HG02943 (cell line): ENCODE data around the gene CSRNP3.
A peak's percentile ranks its signal among the peaks of the same experiment; 100 is the strongest.
"Not testable (repeated sequence)": the region's sequence is repeated elsewhere in the genome, so short reads cannot be mapped to it uniquely, and the experiment has no call there.

Experiments
- ATAC-seq: cut with Tn5 transposase; IDR thresholded peaks from one replicate; pipeline ENCODE4 v1.9.1; 2021; ENCODE audit warnings: mild to moderate bottlenecking, low read depth, moderate library complexity; ENCODE audit not compliant: unreplicated experiment

Gene CSRNP3

DNA sequence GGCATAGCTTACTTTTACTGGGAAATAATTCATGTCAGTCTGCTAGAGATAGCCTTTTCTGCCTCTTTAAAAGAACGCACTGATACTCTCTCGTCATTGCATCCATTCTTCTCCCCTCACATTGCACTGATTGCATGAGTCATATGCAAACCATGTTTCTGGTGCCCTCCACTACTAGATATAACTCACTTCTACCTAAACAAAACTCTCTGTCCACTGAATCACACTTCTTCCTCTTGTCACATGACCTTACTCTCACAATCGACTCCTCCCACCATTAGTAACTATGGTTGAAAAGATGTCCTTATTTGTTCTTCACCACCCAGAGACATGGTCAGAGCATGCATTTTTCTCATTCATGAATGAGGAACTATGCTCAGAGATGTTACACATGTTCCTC is 158.0 kb downstream of the CSRNP3 start:
- no peak for ATAC-seq

DNA sequence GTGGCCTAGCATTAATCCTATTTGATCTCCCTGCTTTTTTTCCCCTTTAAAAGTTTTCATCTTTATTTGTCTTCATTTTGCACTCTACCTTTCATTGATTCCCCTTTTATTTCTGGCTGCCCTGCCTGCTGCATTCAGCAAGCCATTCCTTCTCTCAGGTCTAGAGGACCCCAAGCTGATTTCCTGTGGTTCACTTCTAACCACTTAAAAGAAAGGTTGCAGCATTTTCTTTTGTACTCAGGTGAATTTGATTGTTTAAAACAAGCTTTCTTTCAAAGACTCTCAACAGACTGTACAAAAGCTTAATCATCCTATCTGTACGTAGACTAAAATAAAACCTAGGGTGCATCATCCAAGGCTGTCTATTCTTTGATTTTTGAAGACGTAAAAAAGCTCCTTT is 160.3 kb downstream of the CSRNP3 start:
- ATAC-seq = no peak

DNA sequence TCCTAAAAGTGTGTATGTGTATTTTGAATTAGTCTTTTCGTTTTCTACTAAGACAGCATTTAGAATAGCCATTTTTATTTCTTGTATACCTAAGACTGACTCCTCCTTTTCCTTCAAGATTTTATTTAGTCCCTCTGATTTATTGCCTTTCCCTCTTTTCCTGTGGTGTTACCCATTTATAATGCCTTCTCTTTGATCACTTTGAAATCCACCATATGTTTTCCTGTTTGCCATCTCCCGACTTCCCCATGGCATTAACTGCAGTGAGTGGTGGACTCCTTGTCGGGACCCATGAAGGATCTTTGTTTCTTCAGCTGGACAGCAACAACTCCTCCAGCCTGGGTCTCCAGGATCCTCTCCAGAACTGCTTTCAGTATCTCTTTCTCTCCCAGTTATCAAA is 160.7 kb downstream of the CSRNP3 start:
- no peak for ATAC-seq

DNA sequence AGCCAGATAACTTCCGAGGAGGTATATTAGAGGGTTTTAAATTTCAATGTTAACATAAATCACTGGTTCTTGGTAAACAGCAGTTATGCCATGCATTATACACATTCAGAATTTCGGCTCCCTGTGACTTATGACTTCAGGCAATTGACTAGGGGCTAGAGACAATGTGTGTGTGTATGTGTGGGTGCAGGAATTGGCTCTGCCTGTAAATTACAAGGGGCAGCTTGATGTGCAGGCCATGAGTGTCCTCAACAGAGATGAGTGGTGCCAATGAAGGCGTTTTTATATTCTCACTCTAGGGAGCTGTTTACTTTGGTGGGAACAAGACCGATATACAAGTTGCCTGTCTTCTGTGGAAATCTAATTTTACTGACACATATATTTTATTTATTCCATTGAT is 161.6 kb downstream of the CSRNP3 start:
- no peak for ATAC-seq

DNA sequence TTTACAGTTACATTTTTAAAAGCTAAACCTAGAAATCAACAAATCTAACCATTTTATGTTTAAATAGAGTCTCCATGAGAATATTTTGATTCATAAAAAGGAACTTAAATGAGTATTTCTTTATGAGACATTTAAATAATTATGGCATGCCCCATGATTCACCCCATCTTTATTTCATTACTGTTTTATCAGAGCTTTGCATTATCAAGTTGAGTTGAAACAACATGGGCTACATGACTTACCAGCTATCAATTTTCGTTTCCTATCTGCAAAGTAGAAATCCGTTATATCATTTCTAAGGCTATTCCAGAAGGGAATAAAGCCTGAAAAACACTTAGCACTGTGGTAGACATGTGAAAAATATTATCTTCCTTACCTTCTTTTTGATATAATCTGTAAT is 163.1 kb downstream of the CSRNP3 start:
- no peak for ATAC-seq

DNA sequence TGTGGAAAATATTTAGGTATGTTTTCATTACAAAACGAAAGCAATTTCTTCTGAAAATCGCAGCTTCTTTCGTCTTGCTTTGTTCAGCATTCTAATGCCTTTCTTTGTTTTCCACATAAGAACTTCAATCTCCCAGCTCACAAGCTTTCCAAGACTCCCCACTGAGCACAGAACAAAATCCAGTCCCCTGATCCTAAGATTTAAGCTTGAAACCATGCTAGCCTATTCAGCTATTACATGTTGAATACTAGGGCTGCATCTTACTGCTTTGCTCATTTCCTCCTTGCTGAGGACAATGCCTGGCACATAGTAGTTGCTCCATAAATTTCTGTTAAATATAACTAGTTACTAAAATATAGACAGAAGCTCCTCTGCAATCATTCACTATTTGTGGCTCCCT is 163.9 kb downstream of the CSRNP3 start:
- no peak for ATAC-seq

DNA sequence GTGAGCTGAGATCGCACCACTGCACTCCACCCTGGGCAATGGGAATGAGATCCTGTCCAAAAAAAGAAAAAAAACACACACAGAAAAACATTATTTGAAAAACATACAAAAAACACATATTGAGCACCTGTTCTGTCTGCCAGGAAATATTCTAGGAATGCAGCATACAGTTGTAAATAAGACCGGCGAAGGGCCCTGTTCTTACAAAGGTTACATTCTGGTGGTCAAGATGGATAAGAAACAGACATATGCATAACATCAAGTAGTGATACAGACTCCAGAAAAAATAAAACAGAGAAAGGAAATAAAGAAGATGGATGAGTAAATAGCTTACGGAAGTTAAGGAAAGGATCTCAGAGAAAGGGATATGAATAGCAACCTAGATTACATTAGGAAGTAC is 164.8 kb downstream of the CSRNP3 start:
- no peak for ATAC-seq

DNA sequence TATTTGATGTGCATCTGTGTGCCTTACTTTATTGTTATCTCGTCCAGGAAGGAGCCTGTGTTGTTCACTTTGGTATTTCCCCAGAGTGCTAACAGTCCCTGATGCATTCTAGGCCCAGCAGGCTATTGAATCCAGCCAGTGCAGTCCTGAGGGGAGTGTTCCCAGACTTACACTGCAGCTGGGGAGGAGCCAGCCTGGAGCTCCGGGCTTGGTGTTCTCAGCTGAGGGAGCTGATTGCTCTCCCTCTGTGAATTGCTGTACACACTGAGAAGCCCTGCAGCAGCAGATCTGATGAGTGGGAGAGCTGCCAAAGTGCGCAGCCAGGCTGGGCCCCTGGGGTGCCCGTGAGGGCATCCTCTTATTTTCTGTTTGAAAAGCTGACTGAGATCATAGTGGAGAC is 165.4 kb downstream of the CSRNP3 start:
- no peak for ATAC-seq

DNA sequence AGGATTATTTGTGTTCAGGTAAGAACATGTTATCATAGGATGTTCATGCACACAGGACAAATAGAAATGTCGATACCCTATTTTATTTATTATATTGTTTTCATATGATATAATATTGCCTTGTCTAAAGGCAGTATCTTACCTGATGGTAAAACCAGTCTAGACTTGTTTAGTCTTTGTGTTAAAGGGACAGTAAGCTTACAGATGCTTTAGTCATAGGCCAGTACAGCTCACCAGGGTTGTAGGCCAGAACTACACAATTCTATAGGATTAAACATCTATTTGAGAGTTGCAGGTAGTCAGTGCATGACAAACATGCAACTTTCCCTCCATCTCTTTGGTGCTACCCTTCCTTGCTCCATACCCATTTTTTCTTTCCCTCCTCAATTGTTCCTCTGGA is 166.0 kb downstream of the CSRNP3 start:
- no peak for ATAC-seq

DNA sequence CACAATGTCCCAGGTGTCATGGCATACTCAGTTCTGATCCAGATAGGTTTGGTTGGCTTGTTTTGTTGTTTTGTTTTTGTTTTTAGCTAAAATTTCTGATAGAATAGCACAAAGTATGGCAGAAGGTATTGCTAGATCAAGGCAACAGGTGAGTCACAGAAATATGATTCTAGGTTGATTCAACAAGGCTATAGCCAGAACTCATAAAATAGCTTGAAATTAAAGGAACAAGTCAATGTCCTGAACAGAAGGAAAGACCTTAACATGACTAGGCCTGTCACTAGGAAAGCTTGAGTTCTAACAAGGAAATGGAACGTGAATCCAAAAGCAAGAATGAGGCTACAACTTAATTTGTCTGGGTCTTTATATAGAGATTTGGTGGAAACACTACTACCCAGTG is 167.5 kb downstream of the CSRNP3 start:
- no peak for ATAC-seq

DNA sequence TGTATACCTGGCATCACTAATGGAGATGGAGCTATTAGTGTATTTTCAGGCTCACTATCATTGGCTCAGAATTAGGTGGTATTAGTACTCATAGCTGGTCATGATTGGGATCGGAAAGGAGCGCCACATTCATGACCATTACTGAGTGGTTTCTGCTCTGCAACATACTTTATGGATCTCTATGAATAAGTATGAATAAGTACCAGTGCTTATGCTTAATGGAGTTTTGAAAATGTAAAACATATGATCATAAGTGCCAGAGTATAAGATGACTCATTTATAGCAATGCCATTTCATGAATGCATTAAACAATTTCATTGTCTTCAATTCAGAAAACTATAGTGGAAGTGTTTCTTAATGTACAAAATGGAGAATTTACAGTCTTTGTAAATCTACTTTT is 167.9 kb downstream of the CSRNP3 start:
- ATAC-seq = no peak

DNA sequence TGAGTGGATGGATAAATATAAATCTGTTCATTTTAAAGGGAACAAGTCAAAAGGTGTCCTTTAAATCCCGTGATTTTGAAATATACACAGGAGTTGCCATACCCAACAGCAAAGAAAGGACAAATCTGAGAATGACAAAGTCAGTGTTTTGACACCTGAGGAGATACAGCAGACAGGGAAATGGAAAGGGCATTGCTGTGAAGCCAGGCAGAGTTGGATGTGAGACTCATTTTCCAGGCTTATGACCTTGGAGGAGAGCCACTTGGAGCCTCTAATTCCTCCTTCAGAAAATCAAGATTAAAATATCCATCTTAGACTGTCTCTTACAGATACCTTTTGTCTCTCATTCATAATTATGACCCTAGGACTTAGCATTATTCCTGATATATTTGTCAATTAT is 170.0 kb downstream of the CSRNP3 start:
- ATAC-seq = no peak

DNA sequence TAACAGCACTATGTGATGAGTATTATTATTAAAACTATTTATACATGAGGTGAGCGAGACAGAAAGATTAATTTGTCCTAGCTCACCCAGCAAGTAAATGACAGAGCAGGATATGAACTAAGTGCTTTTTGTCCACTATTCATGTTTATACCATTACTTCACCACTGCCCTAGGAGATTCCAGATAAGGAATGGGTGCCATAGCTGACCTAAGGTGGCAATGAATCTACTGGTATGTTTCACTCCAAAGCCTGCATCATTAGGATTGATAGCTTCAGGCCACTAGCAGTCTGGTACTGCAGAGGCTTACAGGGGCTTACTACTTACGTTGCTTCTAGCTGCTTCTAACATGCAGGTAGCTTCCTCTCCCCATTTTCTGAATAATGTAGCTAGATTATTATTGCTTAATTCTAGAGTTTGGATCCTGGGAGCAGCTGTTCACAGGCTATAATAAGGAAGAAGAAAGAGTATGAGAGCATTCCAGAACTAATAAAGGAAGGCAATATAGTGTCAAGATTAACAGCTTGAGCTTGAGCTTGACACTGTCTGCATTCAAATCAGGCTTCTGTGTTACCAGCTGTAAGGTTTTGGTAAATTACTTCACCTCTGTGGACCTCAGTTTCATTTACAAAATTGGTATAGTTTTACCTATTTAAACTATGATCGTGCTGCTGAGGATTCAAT is 170.9 kb downstream of the CSRNP3 start:
- ATAC-seq = no peak

DNA sequence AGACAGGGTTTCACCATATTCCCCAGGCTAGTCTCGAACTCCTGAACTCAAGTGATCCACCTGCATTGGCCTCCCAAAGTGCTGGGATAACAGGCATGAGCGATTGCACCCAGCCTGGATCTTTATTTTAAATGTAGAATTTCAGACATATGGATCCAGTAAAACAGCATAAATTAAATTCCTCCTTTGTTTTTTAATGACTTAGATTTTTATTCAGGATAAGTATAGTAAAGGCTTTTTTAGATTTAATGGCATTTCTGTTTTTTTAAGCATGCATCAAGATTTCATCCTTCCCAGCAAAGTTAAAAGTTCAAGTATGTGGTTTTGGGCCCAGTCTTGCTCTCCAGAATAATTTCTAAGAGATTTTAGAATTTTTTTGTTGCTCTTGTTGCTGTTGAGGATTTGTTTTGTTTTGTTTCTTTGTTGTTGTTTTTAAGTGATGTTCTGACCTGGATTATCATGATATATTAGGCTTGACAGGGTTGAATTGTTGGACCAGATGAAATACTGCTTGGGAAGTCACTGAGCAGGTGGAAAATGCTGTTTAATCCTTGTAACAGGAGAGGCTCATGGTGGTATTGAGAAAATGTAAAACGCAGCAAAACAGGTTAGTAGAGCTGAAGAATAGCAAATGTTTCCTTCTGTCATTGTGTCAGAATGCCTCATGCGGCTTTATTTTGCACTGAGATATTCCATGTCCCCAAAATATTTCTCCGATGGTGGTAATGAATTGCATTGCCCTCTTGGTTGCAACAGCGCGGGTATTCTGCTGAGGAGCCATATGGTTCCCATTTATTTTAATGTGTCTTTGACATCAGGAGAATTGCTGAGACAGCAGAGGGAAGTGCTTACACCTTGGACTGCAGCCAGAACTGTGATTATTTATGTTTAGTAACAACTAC is 176.7 kb downstream of the CSRNP3 start:
- no peak for ATAC-seq

DNA sequence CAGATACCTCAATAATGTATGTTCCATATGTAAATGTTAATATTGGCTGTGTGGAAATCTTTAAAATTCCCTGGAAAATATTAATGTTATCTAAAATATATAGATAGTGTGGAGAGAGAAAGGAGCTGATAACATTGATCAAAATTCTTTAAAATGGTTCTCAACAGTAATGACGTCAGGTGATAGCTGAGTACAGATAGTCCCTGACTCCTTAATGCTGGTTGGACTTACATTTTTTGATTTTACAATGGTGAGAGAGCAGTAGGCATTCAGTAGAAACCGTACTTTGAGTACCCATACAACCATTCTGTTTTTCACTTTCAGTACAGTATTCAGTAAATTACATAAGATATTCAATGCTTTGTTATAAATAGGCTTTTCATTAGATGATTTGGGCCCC is 177.9 kb downstream of the CSRNP3 start:
- ATAC-seq = no peak

DNA sequence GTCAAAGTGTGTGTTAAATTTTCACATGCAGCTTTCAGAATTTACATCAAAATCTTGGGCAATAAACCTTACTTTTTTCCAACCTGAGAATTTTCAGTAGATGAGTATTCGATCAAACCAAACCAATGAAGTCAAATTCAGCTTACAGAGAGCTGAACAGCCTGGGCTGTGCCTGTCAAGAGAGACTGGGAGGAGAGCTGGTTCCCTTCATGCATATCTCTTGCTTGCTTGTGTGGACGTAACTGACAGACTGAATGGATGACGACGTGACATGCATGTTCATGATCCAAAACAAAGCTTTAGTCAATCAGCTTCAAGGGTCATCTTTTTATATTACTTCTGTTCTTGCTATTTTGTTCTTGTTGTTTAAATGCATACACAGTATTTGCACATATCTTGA is 179.3 kb downstream of the CSRNP3 start:
- ATAC-seq = no peak

DNA sequence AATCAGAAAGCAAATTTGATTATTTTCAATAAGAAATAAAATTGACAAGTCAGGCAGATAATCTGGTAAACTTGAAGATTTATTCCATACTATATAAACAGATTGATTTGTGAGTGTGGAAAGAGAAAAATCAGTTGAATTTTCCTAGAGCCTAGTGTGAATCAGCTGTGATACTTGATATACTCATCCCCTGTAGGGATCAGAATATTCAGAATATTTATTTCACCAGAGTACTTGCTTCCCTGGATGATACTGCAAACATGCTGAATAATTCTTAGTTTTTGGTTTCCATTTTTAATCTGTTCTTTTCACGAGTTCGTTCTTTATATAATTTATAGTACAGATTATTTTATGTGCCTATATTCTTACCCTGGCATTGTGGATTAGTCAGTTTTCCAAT is 181.7 kb downstream of the CSRNP3 start:
- no peak for ATAC-seq

DNA sequence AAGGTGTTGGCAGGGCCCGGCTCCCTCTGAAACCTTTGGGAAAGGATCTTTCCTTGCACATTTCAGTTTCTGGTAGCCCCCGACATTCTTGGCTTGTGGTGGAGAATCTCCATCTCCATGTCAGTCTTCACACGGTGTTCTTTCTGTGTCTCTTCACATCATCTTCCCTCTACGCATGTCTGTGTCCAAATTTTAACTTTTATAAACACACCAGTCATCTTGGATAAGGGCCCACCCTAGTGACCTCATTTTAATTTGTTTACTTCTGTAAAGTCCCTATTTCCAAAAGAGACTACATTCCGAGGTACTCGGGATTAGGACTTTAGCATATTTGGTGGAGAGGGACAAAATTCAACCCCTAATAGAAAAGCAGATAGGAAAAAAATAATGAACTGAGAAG is 186.2 kb downstream of the CSRNP3 start:
- ATAC-seq = no peak

DNA sequence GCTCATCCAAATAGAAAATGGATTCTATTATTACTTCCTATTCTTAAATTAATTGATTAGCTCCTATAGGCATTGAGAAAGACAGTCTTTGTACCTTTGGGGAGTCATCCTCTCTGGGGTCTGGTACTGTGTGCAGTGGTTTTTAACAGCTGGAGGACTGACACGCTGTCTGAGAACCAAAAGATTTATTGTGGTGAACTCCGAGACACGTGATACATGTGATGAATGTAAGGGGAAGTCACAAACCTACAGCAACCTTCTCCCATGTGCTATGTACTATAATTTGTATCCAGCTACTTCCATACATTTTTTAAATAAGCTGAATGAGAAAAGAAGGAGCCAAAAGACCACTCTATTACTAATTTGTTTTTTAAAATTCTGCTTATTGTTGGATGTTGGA is 190.9 kb downstream of the CSRNP3 start:
- peak; percentile 82 for ATAC-seq

DNA sequence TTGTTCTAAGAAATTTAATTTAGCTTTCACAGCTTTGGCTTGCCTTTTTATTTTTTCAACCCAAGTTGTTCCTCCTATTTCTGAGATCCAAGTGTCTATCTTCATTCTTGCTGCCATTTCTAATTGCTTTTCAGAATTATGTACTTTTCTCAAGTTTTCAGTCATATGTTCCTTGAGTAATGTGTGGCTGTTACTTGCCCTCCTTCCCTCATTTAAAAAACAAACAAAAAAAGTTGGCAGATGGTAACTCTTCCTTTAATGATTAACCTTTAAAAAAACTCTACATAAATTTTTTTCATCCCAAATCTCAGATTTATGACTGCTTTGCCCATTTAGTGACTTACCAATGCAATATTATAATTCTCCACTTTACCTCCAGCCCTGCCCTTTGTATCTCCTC is 193.2 kb downstream of the CSRNP3 start:
- no peak for ATAC-seq

DNA sequence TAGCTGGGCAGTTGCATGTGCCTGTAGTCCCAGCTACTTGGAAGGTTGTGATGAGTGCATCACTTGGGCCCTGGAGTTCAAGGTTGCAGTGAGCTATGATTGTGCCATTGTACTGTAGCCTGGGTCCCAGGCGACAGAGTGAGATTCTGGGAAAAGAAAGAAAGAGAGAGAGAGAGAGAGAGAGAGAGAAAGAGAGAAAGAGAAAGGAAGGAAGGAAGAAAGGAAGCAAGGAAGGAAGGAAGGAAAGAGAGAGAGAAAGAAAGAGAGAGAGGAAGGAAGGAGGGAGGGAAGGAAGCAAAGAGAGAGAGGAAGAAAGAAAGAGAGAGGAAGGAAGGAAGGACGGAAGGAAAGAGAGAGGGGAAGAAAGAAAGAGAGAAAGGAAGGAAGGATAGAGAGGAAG is 196.1 kb downstream of the CSRNP3 start:
- no peak for ATAC-seq

DNA sequence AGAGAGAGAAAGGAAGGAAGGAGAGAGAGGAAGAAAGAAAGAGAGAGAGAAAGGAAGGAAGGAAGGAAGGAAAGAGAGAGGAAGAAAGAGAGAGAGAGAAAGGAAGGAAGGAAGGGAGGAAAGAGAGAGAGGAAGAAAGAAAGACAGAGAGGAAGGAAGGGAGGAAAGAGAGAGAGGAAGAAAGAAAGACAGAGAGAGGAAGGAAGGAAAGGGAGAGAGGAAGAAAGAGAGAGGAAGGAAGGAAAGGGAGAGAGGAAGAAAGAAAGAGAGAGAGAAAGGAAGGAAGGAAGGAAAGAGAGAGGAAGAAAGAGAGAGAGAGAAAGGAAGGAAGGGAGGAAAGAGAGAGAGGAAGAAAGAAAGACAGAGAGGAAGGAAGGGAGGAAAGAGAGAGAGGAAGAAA is 196.6 kb downstream of the CSRNP3 start:
- ATAC-seq = not testable (repeated sequence)
